SK-N-SH treated with all-trans-retinoic acid at 6 μM for 48 hours (cell line): ENCODE results near the gene TRAF1.

Experiments
- ARNTL ChIP-seq: fragments of 450-650 bp; formaldehyde crosslinking; IDR thresholded peaks from 2 replicates; pipeline ENCODE4 v1.5.0; 2020; ENCODE audit warnings: low read depth, mild to moderate bottlenecking, moderate library complexity, borderline replicate concordance
- CSDC2 ChIP-seq: fragments of 250-450 bp; sonication (Bioruptor Pico); IDR thresholded peaks from 2 replicates; pipeline ENCODE4 v1.5.0; 2020; ENCODE audit warnings: mild to moderate bottlenecking, moderate library complexity
- GLIS3 ChIP-seq: fragments of 250-450 bp; sonication (Bioruptor Pico); IDR thresholded peaks from 2 replicates; pipeline ENCODE4 v1.5.0; 2020; ENCODE audit warnings: mild to moderate bottlenecking, moderate library complexity
- PPARA ChIP-seq: fragments of 250-450 bp; sonication (Bioruptor Pico); IDR thresholded peaks from 2 replicates; pipeline ENCODE4 v1.5.0; 2020; ENCODE audit warnings: mild to moderate bottlenecking, borderline replicate concordance
- TCF4 ChIP-seq: fragments of 250-450 bp; sonication (Bioruptor Pico); IDR thresholded peaks from 2 replicates; pipeline ENCODE4 v1.8.0; 2021; ENCODE audit warnings: mild to moderate bottlenecking, moderate library complexity, borderline replicate concordance
- ZC3H10 ChIP-seq: fragments of 250-450 bp; sonication (Bioruptor Pico); IDR thresholded peaks from 2 replicates; pipeline ENCODE4 v1.5.1; 2021; ENCODE audit warnings: mild to moderate bottlenecking, moderate library complexity
- ZFP3 ChIP-seq: fragments of 250-450 bp; sonication (Bioruptor Pico); IDR thresholded peaks from 2 replicates; pipeline ENCODE4 v1.5.0; 2020; ENCODE audit warnings: mild to moderate bottlenecking, moderate library complexity
- ZFP30 ChIP-seq: fragments of 450-650 bp; formaldehyde crosslinking; IDR thresholded peaks from 2 replicates; pipeline ENCODE4 v1.5.0; 2022; ENCODE audit warnings: mild to moderate bottlenecking, moderate library complexity
- ZNF565 ChIP-seq: fragments of 450-650 bp; formaldehyde crosslinking; conservative IDR thresholded peaks from 2 replicates; pipeline ENCODE4 v1.5.0; 2020; ENCODE audit warnings: low read depth, mild to moderate bottlenecking, moderate library complexity
- ZNF70 ChIP-seq: fragments of 450-650 bp; formaldehyde crosslinking; IDR thresholded peaks from 2 replicates; pipeline ENCODE4 v1.5.0; 2020; ENCODE audit warnings: mild to moderate bottlenecking, moderate library complexity
- ZNF8 ChIP-seq: fragments of 450-650 bp; formaldehyde crosslinking; IDR thresholded peaks from 2 replicates; pipeline ENCODE4 v1.5.0; 2020; ENCODE audit warnings: mild to moderate bottlenecking, moderate library complexity
- TF ChIP-seq, protein P1 (sequence below): fragments of 250-450 bp; sonication (Bioruptor Pico); IDR thresholded peaks from 2 replicates; pipeline ENCODE4 v1.8.0; 2020; ENCODE audit warnings: mild to moderate bottlenecking, moderate library complexity, borderline replicate concordance
- TF ChIP-seq, protein P2 (sequence below): fragments of 250-450 bp; sonication (Bioruptor Pico); IDR thresholded peaks from 2 replicates; pipeline ENCODE4 v1.5.1; 2020; ENCODE audit warnings: low read depth, mild to moderate bottlenecking, moderate library complexity

DNA sequence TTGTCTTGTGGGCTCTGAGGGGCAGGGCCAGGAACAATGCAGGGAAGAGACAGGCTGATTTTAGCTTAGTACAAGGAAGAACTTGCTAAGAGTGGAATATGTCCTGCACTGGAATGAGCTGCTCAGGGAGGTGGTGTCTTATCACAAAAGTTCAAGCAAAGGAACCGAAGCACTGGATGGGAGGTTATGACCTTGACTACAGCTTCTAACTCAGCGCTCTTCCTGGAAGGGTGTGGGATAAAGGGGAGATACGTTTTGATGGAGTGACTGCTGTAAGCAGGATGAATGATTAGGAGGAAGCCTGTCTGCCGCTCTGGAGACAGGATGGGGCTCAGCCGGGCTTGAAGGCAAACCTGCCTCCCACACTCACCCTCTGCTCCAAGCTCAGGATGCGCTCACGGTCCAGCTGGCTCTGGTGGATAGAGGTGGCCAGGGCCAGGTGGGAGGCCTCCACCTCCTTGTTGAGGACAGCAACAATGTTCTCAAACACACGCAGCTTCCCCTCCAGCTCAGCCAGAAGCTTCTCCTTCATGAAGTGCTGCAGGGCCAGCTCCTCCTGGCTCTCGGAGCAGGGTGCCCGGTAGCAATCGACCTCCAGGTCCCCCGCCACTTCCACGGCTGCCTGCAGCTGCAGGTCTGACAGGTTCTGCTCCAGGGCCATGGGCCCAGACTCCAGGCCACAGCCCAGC lies 13.5 kb downstream of the TRAF1 start:
- no peak for TF ChIP-seq ZNF70 (CRISPR knock-in tag)
- no peak for TF ChIP-seq ZFP3 (CRISPR knock-in tag)
- TF ChIP-seq ZFP30: no peak
- no peak for TF ChIP-seq ZNF565 (CRISPR knock-in tag)
- no peak for TF ChIP-seq ZNF8 (CRISPR knock-in tag)
- TF ChIP-seq PPARA (CRISPR knock-in tag): no peak
- TF ChIP-seq, protein P1, sequence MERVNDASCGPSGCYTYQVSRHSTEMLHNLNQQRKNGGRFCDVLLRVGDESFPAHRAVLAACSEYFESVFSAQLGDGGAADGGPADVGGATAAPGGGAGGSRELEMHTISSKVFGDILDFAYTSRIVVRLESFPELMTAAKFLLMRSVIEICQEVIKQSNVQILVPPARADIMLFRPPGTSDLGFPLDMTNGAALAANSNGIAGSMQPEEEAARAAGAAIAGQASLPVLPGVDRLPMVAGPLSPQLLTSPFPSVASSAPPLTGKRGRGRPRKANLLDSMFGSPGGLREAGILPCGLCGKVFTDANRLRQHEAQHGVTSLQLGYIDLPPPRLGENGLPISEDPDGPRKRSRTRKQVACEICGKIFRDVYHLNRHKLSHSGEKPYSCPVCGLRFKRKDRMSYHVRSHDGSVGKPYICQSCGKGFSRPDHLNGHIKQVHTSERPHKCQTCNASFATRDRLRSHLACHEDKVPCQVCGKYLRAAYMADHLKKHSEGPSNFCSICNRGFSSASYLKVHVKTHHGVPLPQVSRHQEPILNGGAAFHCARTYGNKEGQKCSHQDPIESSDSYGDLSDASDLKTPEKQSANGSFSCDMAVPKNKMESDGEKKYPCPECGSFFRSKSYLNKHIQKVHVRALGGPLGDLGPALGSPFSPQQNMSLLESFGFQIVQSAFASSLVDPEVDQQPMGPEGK (CRISPR knock-in tag): no peak
- no peak for TF ChIP-seq TCF4 (CRISPR knock-in tag)
- TF ChIP-seq ZC3H10 (CRISPR knock-in tag): no peak
- no peak for TF ChIP-seq CSDC2
- TF ChIP-seq GLIS3: no peak
- no peak for TF ChIP-seq ARNTL
- TF ChIP-seq, protein P2, sequence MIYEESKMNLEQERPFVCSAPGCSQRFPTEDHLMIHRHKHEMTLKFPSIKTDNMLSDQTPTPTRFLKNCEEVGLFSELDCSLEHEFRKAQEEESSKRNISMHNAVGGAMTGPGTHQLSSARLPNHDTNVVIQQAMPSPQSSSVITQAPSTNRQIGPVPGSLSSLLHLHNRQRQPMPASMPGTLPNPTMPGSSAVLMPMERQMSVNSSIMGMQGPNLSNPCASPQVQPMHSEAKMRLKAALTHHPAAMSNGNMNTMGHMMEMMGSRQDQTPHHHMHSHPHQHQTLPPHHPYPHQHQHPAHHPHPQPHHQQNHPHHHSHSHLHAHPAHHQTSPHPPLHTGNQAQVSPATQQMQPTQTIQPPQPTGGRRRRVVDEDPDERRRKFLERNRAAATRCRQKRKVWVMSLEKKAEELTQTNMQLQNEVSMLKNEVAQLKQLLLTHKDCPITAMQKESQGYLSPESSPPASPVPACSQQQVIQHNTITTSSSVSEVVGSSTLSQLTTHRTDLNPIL (CRISPR knock-in tag): no peak
